Midbrain (tissue), 1 donor: ENCODE measurements around the gene VGF.
"Not testable (repeated sequence)": the region's sequence is repeated elsewhere in the genome, so short reads cannot be mapped to it uniquely, and the experiment has no call there.

Source experiments
- DNase-seq: peaks from one replicate; lab custom pipeline; 2025; lab: John Stamatoyannopoulos, UW

Gene VGF

DNA sequence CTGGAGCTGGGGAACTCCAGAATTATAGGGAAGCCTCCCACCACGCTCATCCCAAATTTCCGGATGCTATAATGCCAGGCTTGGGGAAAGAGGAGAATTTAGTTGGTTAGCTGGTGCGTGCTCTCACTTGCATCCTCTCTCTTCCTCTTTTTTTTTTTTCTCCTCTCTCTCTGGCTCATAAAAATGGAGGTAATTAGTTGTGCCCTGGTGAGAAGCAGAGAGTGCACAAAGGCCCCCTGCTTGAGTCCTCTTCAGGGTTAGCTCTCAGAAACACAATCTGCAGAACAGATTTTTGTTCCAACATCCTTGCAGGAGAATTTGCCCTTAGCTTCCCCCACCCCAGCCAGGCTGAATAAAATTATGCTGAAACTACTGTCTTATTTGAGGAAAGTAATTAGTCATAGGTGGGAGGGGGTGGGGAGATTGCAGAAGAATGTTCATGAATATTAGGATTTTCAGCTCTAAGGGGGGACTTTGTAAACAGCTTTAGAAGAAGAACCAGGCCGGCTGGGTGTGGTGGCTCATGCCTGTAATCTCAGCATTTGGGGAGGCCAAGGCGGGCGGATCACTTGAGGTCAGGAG lies 30.9 kb downstream of the VGF start:
- DNase-seq: no peak

GRCh38 chr7:101133621-101134398 lies 31.6 kb downstream of the VGF start:
- DNase-seq: no peak

DNA sequence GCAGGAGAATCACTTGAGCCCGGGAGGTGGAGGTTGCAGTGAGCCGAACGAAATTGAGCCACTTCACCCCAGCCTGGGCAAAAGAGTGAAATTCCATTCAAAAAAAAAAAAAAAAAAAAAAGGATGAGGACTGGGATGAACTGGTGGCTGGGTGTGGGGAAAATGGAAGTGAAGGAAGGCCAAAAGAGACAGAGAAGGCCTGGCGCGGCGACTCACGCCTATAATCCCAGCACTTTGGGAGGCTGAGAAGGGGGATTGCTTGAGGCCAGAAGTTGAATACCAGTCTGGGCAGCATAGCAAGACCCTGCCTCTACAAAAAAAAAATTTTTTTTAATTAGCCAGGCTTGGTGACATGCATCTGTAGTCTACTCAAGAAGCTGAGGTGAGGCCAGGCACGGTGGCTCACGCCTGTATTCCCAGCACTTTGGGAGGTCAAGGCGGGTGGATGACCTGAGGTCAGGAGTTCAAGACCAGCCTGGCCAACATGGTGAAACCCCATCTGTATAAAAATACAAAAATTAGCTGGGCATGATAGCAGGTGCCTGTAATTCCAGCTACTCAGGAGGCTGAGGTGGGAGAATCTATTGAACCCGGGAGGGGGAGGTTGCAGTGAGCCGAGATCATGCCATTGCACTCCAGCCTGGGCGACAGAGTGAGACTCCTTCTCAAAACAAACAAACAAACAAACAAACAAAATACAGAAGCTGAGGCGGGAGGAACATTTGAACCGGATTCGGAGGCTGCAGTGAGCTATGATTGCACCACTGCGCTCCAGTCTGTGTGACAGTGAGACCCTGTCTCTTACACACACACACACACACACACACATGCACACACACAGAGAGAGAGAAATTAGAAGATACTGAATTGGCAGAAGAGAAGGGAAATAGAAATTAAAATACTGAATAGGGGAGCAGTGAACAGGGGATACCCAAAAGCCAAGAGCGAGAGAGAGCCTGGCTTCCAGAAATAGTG lies 32.5 kb downstream of the VGF start:
- not testable (repeated sequence) for DNase-seq

DNA sequence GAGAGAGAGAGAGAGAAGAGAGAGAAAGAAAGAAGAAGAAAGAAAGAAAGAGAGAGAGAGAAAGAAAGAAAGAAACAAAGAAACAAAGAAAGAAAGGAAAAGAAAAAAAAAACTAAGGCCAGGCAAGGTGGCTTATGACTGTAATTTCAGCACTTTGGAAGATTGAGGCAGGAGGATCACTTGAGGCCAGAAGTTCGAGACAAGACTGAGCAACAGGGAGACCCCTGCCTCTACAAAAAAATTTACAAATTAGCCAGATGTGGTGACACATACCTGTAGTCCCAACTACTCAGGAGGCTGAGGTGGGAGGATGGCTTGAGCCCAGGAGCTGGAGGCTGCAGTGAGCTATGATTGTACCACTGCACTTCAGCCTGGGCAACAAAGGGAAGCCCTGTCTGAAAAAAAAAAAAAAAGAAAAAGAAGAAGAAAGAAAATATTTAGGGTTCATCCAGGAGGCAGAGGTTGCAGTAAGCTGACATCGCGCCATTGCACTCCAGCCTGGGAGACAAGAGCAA lies 35.7 kb downstream of the VGF start:
- DNase-seq: no peak

GRCh38 chr7:101128040-101128834 lies 37.1 kb downstream of the VGF start:
- no peak for DNase-seq

DNA sequence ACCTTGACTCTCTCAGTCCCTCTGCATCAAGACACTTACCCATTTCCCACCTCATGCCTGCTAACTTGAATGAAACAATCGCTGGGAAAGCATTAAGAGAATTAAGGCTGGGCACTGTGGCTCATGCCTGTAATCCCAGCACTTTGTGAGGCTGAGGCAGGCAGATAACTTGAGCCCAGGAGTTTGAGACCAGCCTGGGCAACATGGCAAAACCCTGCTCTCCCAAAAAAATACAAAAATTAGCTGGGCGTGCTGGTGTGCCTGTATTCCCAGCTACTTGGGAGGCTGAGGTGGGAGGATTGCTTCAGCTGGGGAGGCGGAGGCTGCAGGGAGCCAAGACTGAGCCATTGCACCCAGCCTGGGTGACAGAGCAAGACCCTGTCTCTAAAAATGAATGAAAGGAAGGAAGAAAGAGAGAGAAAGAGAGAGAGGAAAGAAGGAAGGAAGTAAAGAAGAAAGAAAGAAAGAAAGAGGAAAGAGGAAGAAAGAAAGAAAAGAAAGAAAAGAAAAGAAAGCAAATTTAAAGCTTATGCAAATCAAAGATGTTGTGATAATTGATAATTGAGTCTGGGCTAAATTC lies 37.8 kb downstream of the VGF start:
- no peak for DNase-seq

DNA sequence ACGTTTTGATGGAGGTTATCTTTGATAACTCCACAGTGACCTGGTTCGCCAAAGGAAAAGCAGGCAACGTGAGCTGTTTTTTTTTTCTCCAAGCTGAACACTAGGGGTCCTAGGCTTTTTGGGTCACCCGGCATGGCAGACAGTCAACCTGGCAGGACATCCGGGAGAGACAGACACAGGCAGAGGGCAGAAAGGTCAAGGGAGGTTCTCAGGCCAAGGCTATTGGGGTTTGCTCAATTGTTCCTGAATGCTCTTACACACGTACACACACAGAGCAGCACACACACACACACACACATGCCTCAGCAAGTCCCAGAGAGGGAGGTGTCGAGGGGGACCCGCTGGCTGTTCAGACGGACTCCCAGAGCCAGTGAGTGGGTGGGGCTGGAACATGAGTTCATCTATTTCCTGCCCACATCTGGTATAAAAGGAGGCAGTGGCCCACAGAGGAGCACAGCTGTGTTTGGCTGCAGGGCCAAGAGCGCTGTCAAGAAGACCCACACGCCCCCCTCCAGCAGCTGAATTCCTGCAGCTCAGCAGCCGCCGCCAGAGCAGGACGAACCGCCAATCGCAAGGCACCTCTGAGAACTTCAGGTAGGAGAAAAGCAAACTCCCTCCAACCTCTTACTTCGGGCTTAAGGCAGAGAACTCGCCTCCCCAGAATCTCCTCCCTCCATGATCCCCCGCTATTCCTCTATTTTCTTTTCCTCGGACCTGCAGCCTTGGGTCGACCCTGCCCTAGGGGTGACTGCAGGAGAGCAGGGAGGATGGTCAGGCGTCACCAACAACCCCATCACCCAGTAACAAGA lies 38.5 kb downstream of the VGF start, which contains the start of gene SERPINE1:
Gene SERPINE1, plus strand, starts transcription at position 454 of the 809 bp plus-strand sequence. CDS start 1,290 bp downstream, outside the sequence.
- peak; percentile 2 for DNase-seq

- peak; percentile 8 for DNase-seq
Observed at GRCh38 chr7:101125989-101126650, 39.2 kb downstream of the VGF start.

DNA sequence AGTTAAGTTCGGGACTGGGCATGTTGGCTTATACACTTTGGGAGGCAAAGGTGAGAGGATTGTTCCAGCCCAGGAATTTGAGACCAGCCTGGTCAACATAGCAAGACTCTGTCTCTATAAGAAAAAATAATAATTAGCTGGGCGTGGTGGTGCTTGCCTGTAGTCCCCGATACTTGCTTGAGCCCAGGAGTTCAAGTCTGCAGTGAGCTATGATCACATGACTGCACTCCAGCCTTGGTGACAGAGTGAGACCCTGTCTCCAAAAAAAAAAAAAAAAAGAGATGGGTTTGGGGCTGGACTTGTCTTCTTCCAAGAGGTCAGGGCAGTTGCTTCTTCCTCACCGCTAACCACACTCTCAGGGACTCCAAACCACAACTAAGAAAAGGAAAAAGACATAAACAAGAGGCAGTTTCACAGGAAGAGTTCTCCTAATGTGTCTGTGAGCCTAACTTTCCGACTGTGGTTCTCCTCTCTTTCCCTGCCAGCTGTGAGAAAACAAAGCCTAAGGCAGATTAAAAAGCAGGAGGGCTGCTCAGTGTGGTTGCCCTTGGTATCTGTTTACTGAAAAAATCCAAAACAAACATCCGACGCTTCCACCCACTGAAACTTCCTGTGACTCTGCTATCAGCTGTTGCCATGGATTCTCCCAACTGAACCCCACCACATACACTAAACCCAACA lies 40.9 kb downstream of the VGF start:
- DNase-seq: no peak

- no peak for DNase-seq
Observed at GRCh38 chr7:101123703-101124068, 41.7 kb downstream of the VGF start.

DNA sequence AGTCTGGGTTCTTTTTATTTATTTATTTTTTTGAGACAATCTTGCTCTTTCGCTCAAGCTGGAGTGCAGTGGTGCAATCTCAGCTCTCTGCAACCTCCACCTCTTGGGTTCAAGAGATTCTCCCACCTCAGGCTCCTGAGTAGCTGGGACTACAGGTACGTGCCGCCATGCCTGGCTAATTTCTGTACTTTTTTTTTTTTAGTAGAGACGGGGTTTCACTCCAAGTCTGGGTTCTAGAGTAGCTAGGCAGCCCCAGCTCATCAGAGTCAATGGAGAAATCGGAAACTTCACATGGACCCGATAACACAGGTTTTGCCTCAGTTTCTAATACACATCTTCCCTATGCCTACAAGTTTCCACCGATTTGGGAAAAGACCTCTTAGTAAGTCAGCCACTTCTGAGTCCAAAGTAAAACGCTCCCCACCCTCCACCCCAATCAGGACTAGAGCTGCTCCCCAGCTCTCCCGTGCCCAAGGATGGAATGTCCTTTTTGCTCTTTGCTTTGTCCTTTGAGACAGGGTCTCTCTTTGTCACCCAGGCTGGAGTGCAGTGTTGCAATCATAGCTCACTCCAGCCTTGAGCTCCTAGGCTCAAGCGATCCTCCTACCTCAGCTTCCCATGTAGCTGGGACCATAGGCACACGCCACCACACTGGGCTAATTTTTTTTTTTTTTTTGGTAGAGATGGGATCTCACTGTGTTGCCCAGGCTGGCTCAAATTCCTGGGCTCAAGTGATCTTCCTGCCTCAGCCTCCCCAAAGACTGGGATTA lies 42.3 kb downstream of the VGF start:
- DNase-seq: no peak

- no peak for DNase-seq
Observed at GRCh38 chr7:101121991-101122932, 43.1 kb downstream of the VGF start.

DNA sequence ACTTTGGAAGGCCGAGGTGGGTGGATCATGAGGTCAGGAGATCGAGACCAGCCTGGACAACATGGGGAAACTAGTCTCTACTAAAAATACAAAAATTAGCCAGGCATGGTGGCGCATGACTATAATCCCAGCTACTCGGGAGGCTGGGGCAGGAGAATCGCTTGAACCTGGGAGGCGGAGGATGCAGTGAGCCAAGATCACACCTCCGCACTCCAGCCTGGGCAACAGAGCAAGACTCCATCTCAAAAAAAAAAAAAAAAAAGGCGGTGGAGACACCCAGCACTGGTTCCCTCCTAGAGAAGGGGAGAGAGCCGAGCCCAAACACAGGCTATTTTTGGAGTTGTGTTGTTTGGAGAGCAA lies 43.8 kb downstream of the VGF start:
- DNase-seq: not testable (repeated sequence)

DNA sequence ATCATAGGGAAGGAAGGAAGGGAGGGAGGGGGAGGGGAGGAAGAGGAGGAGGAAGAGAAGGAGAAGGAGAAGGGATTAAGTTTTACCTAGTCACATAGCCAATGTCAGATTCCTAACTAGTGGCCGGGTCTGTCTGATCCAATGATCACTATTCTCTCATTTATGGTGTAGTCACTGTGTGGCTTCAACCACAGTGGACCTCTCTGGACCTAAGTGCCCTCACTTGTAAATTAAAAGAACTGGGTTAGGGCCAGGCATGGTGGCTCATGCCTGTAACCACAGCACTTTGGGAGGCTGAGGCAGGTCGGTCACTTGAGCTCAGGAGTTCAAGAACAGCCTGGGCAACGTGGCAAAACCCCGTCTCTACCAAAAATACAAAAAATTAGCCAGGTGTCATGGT lies 45.1 kb downstream of the VGF start:
- DNase-seq: no peak

GRCh38 chr7:101119876-101120275 lies 45.5 kb downstream of the VGF start:
- no peak for DNase-seq

DNA sequence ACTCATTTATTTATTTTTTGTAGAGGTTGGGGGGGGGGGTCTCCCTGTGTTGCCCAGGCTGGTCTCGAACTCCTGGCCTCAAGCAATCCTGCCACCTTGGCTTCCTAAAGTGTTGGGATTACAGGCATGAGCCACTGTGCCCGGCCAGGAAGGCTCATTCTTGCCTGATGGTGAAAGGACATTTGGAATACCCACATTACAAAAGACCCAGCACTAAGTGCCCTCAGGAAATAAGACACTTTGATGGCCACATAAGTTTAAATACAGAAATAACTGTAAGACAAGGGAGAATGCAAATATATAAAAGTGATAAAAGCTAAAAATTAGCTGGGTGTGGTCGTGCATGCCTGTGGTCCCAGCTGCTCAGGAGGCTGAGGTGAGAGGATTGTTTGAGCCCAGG lies 46.5 kb downstream of the VGF start:
- no peak for DNase-seq

DNA sequence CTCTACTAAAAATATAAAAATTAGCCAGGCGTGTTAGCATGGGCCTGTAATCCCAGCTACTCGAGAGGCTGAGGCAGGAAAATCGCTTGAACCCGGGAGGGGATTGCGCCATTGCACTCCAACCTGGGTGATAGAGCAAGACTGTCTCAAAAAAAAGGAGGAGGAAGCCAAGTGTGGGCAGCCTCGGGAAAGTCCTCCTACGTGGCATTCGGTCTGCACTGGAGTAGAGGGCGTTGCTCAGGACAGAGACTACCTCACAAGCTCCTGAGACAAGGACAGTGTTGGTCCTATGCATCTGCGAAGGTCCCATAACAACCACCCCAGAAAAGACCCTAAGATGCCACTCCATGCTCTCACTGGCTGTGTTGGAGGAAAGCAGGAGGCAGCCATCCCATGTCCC lies 48.5 kb downstream of the VGF start:
- DNase-seq: no peak
